PFSK-1 (cell line): Measurements from ENCODE around the gene TOR2A.

Experiments
- FOXP2 ChIP-seq: optimal IDR thresholded peaks from 2 replicates; pipeline ENCODE3; 2011; ENCODE audit warnings: borderline replicate concordance, control low read depth, inconsistent platforms; ENCODE audit not compliant: insufficient read depth; ENCODE audit errors: extremely low read length, extremely low read depth
- POLR2AphosphoS5 ChIP-seq: IDR thresholded peaks from 2 replicates; pipeline ENCODE4 v1.6.1; 2012; ENCODE audit warnings: low read depth, mild to moderate bottlenecking, control low read depth, low read length, moderate library complexity
- TAF1 ChIP-seq: IDR thresholded peaks from 2 replicates; pipeline ENCODE4 v1.6.1; 2012; ENCODE audit warnings: low read length, control low read depth, borderline replicate concordance; ENCODE audit not compliant: insufficient read depth
- TF ChIP-seq, protein P1 (sequence below), 2 experiments: IDR thresholded peaks; 2 replicates each; pipeline versions ENCODE4 v1.6.1 to v1.8.0; 2011 to 2012; ENCODE audit warnings: low read depth in 2 of 2, low read length in 2 of 2, control low read depth in 1 of 2, inconsistent platforms in 1 of 2, mild to moderate bottlenecking in 1 of 2, moderate library complexity in 1 of 2; ENCODE audit not compliant: insufficient read depth in 1 of 2

DNA sequence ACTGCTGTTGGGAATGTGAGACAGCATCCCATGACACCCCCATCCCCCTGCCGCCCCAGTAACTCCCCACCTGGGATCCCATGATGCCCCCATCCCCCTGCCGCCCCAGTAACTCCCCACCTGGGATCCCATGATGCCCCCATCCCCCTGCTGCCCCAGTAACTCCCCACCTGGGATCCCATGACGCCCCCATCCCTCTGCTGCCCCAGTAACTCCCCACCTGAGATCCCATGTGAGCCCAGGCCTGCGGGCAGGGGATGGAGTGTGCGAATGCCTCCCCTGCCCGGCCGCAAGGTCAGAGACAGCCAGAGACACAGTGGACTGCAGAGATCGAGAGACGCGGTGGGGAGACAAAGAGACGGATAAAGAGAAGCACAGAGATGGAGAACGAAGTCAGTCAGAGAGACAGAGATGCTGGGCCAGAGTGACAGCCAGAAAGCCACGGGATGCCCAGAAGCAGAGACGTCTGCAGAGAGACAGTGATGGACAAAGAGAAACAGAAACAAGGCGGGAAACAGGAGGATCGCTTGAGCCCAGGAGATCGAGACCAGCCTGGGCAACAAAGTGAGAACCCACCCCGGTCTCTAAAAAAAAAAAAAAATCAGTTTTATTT is 42.4 kb upstream of the TOR2A start:
- TF ChIP-seq, protein P1, sequence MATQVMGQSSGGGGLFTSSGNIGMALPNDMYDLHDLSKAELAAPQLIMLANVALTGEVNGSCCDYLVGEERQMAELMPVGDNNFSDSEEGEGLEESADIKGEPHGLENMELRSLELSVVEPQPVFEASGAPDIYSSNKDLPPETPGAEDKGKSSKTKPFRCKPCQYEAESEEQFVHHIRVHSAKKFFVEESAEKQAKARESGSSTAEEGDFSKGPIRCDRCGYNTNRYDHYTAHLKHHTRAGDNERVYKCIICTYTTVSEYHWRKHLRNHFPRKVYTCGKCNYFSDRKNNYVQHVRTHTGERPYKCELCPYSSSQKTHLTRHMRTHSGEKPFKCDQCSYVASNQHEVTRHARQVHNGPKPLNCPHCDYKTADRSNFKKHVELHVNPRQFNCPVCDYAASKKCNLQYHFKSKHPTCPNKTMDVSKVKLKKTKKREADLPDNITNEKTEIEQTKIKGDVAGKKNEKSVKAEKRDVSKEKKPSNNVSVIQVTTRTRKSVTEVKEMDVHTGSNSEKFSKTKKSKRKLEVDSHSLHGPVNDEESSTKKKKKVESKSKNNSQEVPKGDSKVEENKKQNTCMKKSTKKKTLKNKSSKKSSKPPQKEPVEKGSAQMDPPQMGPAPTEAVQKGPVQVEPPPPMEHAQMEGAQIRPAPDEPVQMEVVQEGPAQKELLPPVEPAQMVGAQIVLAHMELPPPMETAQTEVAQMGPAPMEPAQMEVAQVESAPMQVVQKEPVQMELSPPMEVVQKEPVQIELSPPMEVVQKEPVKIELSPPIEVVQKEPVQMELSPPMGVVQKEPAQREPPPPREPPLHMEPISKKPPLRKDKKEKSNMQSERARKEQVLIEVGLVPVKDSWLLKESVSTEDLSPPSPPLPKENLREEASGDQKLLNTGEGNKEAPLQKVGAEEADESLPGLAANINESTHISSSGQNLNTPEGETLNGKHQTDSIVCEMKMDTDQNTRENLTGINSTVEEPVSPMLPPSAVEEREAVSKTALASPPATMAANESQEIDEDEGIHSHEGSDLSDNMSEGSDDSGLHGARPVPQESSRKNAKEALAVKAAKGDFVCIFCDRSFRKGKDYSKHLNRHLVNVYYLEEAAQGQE (IDR thresholded peaks at IDR 0.05; ENCODE audit: insufficient read depth in 1 of 2, low read depth in 2 of 2, low read length in 2 of 2) = no peak
- TF ChIP-seq POLR2AphosphoS5 (no peak), TAF1 (no peak), FOXP2 (no peak)
